Caco-2 (cell line): Measurements from ENCODE around the gene CPNE2. TPM values are rescaled to one million over a fixed set of nuclear protein-coding genes. Genes with fewer than 3 reads are reported as not detected.

Source experiments
- BruUV-seq: library from RNA; stranded (reverse); fragments of 400-500 nt; replicated peaks from 2 replicates; lab custom pipeline; 2021; lab: Mats Ljungman, UMichigan
- CTCF ChIA-PET: fragments of 300-600 bp; sonication (Branson Sonifier 250); formaldehyde crosslinking; loops from one replicate; lab custom pipeline; 2022; ENCODE audit warnings: antibody characterized with exemption; lab: Charles Lee
- POLR2A ChIA-PET: fragments of 300-600 bp; sonication (Branson Sonifier 250); formaldehyde crosslinking; loops from one replicate; lab custom pipeline; 2022; ENCODE audit warnings: antibody characterized with exemption; lab: Charles Lee
- DNase-seq, 2 experiments: peaks; one replicate each; pipeline versions ENCODE4 v3.0.0 to v3.0.0-alpha.2; 2020 to 2022
- H3K27me3 ChIP-seq: replicated peaks from 2 replicates; pipeline ENCODE4 v1.6.0; 2011; ENCODE audit warnings: low read length; ENCODE audit not compliant: control insufficient read depth, insufficient read depth
- H3K36me3 ChIP-seq: 2 replicates; pipeline ENCODE4 v1.5.1; 2011; ENCODE audit warnings: low read length; ENCODE audit not compliant: control insufficient read depth, insufficient read depth
- H3K4me1 ChIP-seq: fragments of 250-450 bp; sonication (Bioruptor Pico); 2 replicates; pipeline ENCODE4 v1.5.1; 2020; ENCODE audit warnings: mild to moderate bottlenecking
- H3K4me3 ChIP-seq: 2 replicates; pipeline ENCODE4 v1.5.1; 2011; ENCODE audit warnings: low read depth, mild to moderate bottlenecking, control low read depth, low read length
- H3K9me3 ChIP-seq: fragments of 250-450 bp; sonication (Bioruptor Pico); 2 replicates; pipeline ENCODE4 v1.5.1; 2020; ENCODE audit warnings: mild to moderate bottlenecking, moderate library complexity
- H3K27ac Mint-ChIP-seq: one replicate; pipeline ENCODE4 v1.8.0; 2022; ENCODE audit warnings: mixed read lengths; ENCODE audit not compliant: unreplicated experiment
- H3K27me3 Mint-ChIP-seq: one replicate; pipeline ENCODE4 v1.8.0; 2022; ENCODE audit warnings: mixed read lengths; ENCODE audit not compliant: insufficient read depth, unreplicated experiment
- H3K36me3 Mint-ChIP-seq: one replicate; pipeline ENCODE4 v1.8.0; 2022; ENCODE audit warnings: mild to moderate bottlenecking, mixed read lengths; ENCODE audit not compliant: insufficient read depth, unreplicated experiment
- H3K4me1 Mint-ChIP-seq: one replicate; pipeline ENCODE4 v1.8.0; 2022; ENCODE audit warnings: low read depth, mixed read lengths; ENCODE audit not compliant: unreplicated experiment
- H3K4me3 Mint-ChIP-seq: one replicate; pipeline ENCODE4 v1.8.0; 2022; ENCODE audit warnings: mild to moderate bottlenecking, moderate library complexity, mixed read lengths; ENCODE audit not compliant: unreplicated experiment
- H3K9me3 Mint-ChIP-seq: one replicate; pipeline ENCODE4 v1.8.0; 2022; ENCODE audit warnings: mixed read lengths; ENCODE audit not compliant: unreplicated experiment
- CTCF ChIP-seq, 2 experiments: fragments of 200-600 bp in 1 of 2; IDR thresholded peaks; 1 replicate in 1 of 2; 2 replicates in 1 of 2; pipeline versions ENCODE4 v1.5.1 to v1.8.0; 2011 to 2022; ENCODE audit warnings: antibody characterized with exemption in 1 of 2, control low read depth in 1 of 2, inconsistent platforms in 1 of 2, low read depth in 1 of 2, low read length in 1 of 2, mild to moderate bottlenecking in 1 of 2, moderate library complexity in 1 of 2; ENCODE audit not compliant: insufficient read depth in 1 of 2, severe bottlenecking in 1 of 2, unreplicated experiment in 1 of 2
- intact Hi-C: fragments of 100-400 bp; cut with micrococcal nuclease; formaldehyde crosslinking; loops from one replicate; pipeline ENCODE4 v1.10.0; 2022; ENCODE audit not compliant: unreplicated experiment
- total RNA-seq: library from RNA; stranded (reverse); gene quantifications from 2 replicates; pipeline ENCODE4 v1.2.3, GENCODE V29; 2022

The CPNE2 gene
- total RNA-seq, 1 experiment from 2014 or later, result 46.3 TPM

DNA sequence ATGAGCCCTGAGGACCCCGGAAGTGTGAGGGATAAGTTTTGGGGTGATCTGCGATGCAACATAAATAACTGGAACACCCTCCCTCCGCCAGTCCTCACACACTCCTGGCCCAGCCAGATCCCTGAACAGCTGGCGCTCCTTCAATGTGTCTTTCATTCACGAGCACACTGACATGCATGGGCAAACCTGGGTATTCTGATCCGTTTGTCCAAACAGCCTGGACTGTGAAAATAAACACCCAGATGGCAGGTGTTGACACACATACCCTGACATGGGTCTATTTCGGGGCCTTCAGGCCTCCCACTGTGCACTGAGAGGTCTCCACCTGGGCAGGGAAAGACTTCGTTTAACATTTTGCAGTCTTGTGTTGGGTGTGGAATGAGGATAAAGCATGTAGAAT, 3.0 kb upstream of the CPNE2 start:
- CTCF ChIA-PET, result no interaction called here
- intact Hi-C loops, result no loop called here

DNA sequence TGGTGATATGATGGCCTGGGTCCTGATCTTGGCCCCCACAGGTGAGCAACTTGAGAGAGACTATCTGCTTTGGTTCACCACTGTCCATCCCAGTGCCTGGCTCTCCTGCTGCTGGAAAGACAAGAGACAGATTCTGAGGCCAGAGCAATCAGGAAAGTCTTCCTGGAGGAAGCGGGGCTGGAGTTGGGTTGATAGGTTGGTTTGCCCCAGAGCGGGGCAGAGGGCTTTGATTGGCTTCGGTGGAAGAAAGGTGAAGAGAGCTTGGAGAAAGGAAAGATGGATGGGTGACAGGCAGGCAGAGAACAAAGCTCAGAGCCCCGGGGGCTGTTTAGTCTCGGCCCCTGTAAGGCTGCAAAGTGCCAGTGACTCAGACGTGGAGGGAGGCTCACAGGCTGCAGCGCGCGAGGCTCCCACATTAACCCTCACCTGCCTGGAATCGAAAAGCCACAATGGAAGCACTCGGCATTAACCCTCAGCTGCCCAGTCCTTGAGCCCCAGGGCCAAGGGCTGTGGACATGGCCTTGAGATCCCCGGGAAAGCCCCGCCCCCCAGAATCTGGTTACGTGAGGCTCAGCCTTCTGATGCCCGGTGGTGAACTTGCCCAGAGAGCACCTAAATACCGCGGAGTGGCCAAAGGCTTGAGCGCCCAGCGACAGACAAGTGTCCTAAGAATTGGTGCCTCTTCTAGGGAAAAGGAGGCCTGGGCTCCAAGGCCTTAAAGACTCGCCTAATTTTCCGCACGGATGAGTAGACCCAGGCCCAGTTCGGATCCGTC, 996 bp upstream of the CPNE2 start:
- Mint-ChIP-seq H3K4me1 (peaks cover 12% of the 10 kb centered on the region), H3K36me3 (peaks cover 5% of the 10 kb centered on the region), H3K9me3 (no peaks in the 10 kb centered on the region), H3K4me3 (peak overlapping the region; percentile 71), H3K27ac (peak overlapping the region; percentile 59), H3K27me3 (no peaks in the 10 kb centered on the region)
- ChIA-PET POLR2A (interaction anchor here (1.1 kb wide), 1 partner anchor 68 kb away, joined by 3 read pairs; no protein-coding TSS in a partner anchor), CTCF (interaction anchor here (0.6 to 3.1 kb wide), 7 partner anchors 8 to 298 kb away, joined by 3 to 19 read pairs (median 5); partner anchors contain the start of genes PSME3IP1 and RSPRY1)
- Histone ChIP-seq H3K27me3 (no peaks in the 10 kb centered on the region), H3K4me1 (peaks cover 14% of the 10 kb centered on the region), H3K4me3 (peak overlapping the region; percentile 85), H3K36me3 (peaks cover 1% of the 10 kb centered on the region; the same call in 1 of the 2 replicates), H3K9me3 (no peaks in the 10 kb centered on the region)
- BruUV-seq, result no TSS peak
- DNase-seq, result peak; percentile 74 to 83
- TF ChIP-seq CTCF (IDR thresholded peaks at IDR 0.05; ENCODE audit: insufficient read depth in 1 of 2, low read depth in 1 of 2, low read length in 1 of 2, severe bottlenecking in 1 of 2, unreplicated experiment in 1 of 2), result no peak
- intact Hi-C loops, result loop anchor here (5.0 kb wide), 2 partner anchors 56 to 206 kb away; no protein-coding TSS in a partner anchor

More for the DNA sequence above, 3.0 kb upstream of the CPNE2 start:
- no peaks in the 10 kb centered on the region for H3K36me3 ChIP-seq
- peaks cover 12% of the 10 kb centered on the region for H3K4me1 Mint-ChIP-seq
- H3K27me3 Mint-ChIP-seq, result no peaks in the 10 kb centered on the region
- BruUV-seq, result no TSS peak
- H3K27me3 ChIP-seq, result no peaks in the 10 kb centered on the region
- no peak overlapping the region for H3K4me3 Mint-ChIP-seq
- no peak for DNase-seq
- H3K4me1 ChIP-seq, result peaks cover 14% of the 10 kb centered on the region
- no peak for TF ChIP-seq CTCF (IDR thresholded peaks at IDR 0.05; ENCODE audit: insufficient read depth in 1 of 2, low read depth in 1 of 2, low read length in 1 of 2, severe bottlenecking in 1 of 2, unreplicated experiment in 1 of 2)
- no peak overlapping the region for H3K4me3 ChIP-seq
- POLR2A ChIA-PET, result no interaction called here
- H3K36me3 Mint-ChIP-seq, result peaks cover 5% of the 10 kb centered on the region
- no peak overlapping the region for H3K27ac Mint-ChIP-seq
- no peaks in the 10 kb centered on the region for H3K9me3 Mint-ChIP-seq
- H3K9me3 ChIP-seq, result no peaks in the 10 kb centered on the region

DNA sequence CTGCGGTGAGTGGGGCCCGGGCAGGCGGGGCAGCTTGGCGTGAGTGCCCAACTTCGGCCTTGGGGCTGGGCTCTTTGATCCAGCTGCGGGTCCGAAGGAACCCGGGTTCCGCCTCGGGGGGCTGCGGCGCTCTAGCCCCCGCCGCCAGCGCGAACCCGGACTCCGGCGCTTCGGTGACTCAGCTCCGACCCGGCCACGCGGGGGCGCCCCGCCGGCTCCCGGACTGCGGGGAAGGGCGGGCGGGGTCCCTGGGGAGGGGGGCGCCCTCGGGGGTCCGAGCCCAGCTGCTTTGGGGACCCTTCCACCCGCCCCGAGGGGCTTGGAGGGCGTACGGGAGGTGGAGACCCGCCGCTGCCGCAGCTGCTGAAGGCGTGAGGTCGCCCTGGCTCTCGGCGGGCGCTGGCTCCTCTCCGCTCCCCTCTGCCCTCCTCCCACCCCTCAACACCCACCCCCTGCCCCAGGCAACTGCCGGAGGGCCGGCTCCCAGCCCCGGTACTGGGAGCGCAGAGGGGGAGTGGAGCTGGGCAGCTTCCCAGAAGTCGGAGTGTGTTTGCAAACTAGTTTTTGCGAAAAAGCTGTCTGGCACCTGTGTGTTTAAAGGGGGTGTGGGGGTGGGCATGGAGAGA, 516 bp downstream of the CPNE2 start:
- H3K4me3 ChIP-seq, result peak overlapping the region; percentile 85
- TF ChIP-seq CTCF (IDR thresholded peaks at IDR 0.05; ENCODE audit: insufficient read depth in 1 of 2, low read depth in 1 of 2, low read length in 1 of 2, severe bottlenecking in 1 of 2, unreplicated experiment in 1 of 2), result peak; percentile 50 to 87
- H3K27ac Mint-ChIP-seq, result no peak overlapping the region
- H3K4me1 ChIP-seq, result peaks cover 14% of the 10 kb centered on the region
- POLR2A ChIA-PET, result interaction anchor here (0.9 to 1.5 kb wide), 2 partner anchors 17 to 93 kb away, joined by 8 to 9 read pairs; partner anchors contain the start of genes PSME3IP1 and RSPRY1
- no peaks in the 10 kb centered on the region for H3K27me3 ChIP-seq
- BruUV-seq, result no TSS peak
- peak in 1 of 2 experiments; percentile 81 for DNase-seq
- no peaks in the 10 kb centered on the region for H3K9me3 ChIP-seq
- H3K4me1 Mint-ChIP-seq, result peaks cover 12% of the 10 kb centered on the region
- CTCF ChIA-PET, result interaction anchor here (0.6 to 3.1 kb wide), 24 partner anchors 8 to 1053 kb away, joined by 3 to 19 read pairs (median 4); partner anchors contain the start of gene PSME3IP1
- intact Hi-C loops, result loop anchor here (2.0 to 5.0 kb wide), 3 partner anchors 54 to 204 kb away; no protein-coding TSS in a partner anchor
- H3K36me3 Mint-ChIP-seq, result peaks cover 5% of the 10 kb centered on the region
- no peaks in the 10 kb centered on the region for H3K9me3 Mint-ChIP-seq
- H3K4me3 Mint-ChIP-seq, result peak overlapping the region; percentile 77
- H3K27me3 Mint-ChIP-seq, result no peaks in the 10 kb centered on the region
- peaks cover 1% of the 10 kb centered on the region; the same call in 1 of the 2 replicates for H3K36me3 ChIP-seq
